Left hindlimb (tissue), 1 donor: ENCODE data around the gene DEFB115.
"Not testable (repeated sequence)": the region's sequence is repeated elsewhere in the genome, so short reads cannot be mapped to it uniquely, and the experiment has no call there.

Source experiments
- DNase-seq: peaks from one replicate; pipeline ENCODE4 v3.0.0-alpha.2; 2018

The DEFB115 gene

GRCh38 chr20:31257364-31257763 lies at the start of gene DEFB115:
Gene DEFB115, plus strand, starts transcription at chr20:31257664. Its CDS starts 0 bp downstream, at chr20:31257664.
- no peak for DNase-seq

- DNase-seq = no peak
Measured at GRCh38 chr20:31236953-31237352, 20.5 kb upstream of the DEFB115 start.

GRCh38 chr20:31237763-31238162 lies 19.7 kb upstream of the DEFB115 start:
- DNase-seq = no peak

- DNase-seq = no peak
Measured at GRCh38 chr20:31239139-31239538, 18.3 kb upstream of the DEFB115 start.

GRCh38 chr20:31256959-31257358 lies 505 bp upstream of the DEFB115 start:
- DNase-seq = no peak

GRCh38 chr20:31260326-31260932 lies 3.0 kb downstream of the DEFB115 start:
- DNase-seq = no peak

- no peak for DNase-seq
Measured at GRCh38 chr20:31274441-31274840, 17.0 kb downstream of the DEFB115 start.

GRCh38 chr20:31278178-31278577 lies 20.7 kb downstream of the DEFB115 start:
- no peak for DNase-seq

- not testable (repeated sequence) for DNase-seq
Measured at GRCh38 chr20:31284964-31285363, 27.5 kb downstream of the DEFB115 start.

GRCh38 chr20:31308535-31309162 lies 51.2 kb downstream of the DEFB115 start, which contains the start of gene DEFB116:
Gene DEFB116, minus strand, starts transcription at chr20:31308585. Its CDS starts 0 bp downstream, at chr20:31308585.
- no peak for DNase-seq
